Inflammatory macrophage (primary cell): ENCODE data around the gene ACBD4.

Experiments used
- DNase-seq, 2 donors: peaks; one replicate each; pipeline ENCODE4 v3.0.0-alpha.2; 2020 to 2022

ACBD4 gene

DNA sequence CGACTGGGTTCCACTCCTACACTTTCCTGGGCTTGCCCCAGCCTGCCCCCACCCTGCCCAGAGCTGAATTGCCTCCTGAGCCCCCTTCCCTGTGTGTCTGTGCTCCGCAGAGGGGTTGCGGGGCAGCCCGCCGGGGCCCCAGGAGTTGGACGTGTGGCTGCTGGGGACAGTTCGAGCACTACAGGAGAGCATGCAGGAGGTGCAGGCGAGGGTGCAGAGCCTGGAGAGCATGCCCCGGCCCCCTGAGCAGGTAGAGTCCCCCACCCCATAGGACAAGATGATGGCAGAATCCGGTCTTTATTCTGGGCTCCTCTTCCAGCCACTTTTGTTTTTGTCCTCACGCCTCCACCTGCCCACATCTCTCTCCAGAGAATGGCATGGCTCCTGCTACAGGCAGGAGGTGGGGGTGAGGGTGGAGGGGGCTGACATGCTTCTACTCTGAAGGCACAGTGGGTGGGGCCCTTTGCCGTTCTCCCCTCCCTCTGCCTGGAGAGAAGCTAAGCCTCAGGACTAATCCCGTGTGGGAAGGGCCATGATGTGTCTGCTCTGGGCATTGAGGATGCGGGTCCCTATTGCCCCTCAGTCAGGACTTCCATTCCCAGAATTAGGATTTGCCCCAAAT, 3.5 kb downstream of the ACBD4 start:
- DNase-seq, result no peak

DNA sequence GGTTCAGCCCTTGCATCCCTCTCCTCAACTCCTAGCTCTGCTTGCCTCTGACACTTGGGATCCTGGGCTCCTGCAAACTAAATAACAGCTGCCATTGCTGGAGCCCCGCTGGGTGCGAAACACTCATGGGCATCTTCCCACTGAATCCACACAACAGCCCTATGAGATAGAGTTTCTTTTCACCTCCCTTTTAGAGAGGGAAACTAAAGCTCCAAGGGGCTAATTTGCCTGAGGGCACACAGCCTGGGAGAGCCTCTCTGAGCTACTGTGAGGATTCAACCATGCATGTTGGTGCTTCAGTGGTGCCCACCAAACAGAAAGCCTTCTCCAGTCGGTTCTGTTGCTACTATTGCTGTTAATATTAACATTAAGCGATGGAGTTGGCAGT, 4.0 kb downstream of the ACBD4 start:
- DNase-seq, result no peak

DNA sequence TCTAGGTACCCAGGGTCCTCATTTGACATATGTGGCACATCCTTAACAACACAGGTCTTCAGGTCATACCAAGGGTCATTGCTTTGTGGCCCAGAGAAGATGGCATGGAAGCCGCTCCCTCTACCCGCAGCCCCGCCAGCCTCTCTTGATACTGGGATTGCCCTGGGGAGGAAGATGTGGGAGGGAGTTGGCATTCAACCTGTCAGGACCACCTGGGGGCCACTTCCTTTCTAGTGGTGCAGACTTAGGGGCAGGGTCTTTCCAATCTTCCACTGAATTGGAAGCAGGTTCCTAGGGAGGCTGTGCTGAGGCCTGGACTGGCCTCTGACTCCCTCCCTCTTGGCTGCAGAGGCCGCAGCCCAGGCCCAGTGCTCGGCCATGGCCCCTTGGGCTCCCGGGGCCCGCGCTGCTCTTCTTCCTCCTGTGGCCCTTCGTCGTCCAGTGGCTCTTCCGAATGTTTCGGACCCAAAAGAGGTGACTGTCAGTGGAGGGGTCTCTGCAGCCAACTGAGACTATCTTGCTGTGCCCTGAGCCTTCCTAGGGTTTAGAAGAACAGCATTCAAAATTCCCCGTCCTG, 7.7 kb downstream of the ACBD4 start:
- DNase-seq, result no peak

DNA sequence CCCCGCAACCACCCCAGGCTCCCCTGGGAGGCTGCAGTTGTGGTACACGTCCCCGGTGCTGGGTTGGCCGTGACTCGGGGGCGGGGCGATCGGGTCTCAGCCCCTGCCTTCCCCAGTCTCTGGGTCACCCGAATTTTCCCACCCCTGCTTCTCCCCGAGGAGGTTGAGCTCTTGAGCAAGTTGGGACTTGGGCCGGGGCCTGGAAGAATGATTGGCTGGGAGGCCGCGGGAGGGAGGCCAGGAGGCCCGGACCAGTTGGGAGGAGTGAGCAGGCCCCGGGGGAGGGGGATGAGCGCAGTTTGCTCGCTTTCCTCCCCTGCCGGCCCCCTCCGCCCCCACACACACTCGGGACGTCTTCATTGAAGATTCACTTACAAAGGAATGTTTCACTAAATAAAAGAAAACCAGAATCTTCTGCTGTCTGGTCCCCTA, 8.3 kb downstream of the ACBD4 start:
- no peak for DNase-seq

DNA sequence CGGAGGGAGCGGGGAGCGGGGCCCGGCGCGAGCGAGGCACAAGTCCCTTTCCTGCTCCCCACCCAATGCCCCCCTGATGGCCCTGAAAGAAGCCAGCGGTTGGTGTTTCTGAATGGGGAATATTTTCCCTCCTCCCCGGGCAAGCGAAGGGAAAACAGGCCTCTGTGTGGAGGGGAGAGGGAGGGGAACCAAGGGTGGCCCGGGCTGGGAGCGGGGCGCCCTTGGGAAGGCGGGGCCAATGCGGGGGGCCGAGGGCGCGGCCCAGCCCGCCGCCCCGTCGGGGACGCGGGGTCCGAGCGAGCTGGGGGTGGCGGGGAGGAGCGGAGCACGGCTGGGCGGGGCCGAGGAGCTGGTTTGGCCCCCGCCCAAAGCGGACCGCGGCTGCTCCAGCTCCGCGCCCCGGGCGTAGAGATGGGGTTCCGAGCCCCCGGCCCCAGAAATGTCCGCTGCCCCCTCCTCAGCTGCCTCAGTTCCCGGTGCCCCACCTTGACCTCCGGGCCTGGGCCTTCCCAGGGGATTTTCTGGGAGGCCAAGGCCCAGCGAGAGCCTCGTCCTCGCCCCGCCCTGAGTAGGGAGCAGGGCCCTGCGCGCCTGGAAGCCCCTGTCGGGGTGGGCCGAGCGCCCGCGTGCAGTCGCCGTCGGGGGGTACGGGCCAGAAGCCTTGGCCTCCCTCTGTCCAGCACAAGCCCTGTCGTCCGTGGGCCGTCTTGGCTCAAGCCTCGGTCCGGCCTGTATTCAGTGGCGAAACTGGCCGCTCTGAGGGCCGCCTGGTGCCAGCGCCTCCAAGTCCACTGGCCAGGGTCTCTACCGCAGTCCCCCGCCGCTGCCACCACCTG, 8.9 kb downstream of the ACBD4 start:
- no peak for DNase-seq

DNA sequence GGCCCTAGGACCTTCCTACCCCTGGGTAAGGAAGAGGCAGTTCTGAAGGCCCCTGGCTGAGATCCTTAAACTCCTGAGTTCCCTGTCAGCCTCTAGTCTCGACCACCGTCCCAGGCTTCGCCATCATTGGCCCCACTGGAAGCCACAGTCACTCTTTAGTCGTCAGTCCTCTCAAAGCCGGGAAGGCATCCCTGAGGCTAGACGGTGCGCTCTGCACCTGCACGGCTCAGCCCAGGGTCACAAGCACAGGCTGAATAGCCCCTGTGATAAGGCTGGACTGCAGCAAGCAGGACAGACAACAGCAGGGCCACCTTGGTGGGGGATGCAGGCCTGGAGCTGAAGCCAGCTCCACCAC, 9.5 kb downstream of the ACBD4 start:
- no peak for DNase-seq

DNA sequence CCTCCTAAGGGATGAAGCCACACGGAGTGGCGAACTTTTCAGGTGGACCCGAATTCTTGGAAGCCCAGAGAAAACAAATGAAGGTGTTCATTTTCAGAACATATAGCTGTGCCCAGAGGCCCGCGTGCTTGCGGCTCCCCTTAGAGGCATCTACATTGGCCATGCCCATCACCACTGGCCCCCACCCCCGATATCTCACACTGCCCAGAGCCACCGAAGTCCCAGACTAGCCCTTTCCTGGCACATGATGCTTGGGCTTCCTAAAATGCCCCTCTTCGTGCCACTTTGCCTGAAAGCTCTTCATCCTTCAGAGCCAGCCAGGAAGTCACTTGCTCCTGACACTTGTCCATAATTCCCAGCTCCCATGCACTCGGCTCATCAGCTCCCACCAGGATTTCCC, 10.7 kb downstream of the ACBD4 start:
- no peak for DNase-seq

DNA sequence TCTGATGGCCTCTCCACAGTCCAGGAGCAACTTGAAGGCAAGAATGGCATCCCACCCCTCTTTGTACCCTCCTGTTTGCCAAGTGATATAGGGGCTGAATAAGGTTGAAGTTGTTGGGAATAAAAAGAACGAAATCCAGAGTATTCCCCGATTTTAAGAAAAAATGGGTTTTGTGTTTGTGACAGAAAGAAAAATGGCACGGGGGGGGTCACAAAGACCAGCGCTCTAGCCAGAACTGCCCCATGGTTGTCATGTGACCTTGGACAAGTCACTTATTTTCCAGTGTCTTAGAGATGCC, 11.1 kb downstream of the ACBD4 start:
- no peak for DNase-seq

DNA sequence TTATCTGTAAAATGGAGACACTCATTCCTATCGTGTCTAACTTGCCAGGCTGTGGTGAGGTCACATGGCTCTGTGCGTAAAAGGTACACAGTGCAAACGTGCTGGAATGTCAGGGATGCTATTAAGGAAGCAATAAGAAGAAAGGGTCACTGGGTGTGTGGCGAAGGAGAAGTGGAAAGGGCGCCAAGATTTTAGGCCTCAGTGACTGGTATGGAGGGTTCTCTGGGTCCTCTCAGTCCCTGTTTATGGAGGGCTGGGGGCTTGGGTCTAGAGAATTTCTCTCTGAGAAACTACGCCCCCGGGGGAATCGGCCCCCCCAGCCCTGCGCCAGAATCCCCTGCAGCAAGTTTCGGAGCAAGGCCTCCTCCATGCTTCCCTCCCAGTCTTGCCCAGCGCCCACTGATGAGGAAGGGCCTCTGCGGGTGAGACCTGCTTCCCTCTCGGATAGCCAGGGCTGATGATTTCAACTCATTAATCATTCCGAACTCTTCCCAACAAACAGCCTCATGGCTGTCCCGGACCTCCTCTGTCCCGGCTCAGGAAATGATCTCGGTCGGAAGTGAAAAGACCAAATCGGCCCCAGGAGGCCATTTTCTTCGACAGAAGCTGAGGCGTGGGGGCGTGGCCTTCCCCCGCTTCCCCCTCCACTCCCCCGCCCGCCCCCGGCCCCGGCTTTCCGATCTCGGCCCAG, 11.5 kb downstream of the ACBD4 start:
- DNase-seq, result peak; percentile 64 to 65

DNA sequence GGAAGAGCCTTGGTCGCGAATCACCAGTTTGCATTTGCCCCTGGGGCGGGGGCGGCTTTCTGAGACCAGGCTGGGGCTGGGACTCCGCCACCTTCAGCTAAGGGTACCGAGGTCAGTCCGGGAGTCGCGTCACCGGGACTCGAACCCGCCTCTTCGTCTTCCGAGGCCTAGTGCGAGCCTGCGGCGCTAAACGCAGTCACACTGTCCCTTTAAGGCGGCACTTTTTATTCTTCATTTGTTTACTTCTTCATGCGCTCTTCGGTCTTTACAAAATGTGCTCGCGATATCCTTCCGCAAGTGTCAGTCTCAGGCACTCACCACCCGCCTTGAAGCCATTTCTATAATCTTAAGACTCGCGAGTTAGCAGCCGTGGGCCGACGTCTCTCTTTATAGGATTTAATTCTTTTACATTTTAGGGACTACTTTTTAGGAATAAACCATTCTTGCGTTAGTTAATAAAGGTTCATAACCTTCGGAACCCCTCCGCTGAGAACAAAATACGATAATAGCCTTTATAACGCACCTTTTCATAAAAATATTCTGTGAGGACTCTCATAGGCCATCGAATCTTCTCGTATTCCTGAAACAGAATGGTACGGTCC, 12.2 kb downstream of the ACBD4 start:
- peak; percentile 86 to 91 for DNase-seq

DNA sequence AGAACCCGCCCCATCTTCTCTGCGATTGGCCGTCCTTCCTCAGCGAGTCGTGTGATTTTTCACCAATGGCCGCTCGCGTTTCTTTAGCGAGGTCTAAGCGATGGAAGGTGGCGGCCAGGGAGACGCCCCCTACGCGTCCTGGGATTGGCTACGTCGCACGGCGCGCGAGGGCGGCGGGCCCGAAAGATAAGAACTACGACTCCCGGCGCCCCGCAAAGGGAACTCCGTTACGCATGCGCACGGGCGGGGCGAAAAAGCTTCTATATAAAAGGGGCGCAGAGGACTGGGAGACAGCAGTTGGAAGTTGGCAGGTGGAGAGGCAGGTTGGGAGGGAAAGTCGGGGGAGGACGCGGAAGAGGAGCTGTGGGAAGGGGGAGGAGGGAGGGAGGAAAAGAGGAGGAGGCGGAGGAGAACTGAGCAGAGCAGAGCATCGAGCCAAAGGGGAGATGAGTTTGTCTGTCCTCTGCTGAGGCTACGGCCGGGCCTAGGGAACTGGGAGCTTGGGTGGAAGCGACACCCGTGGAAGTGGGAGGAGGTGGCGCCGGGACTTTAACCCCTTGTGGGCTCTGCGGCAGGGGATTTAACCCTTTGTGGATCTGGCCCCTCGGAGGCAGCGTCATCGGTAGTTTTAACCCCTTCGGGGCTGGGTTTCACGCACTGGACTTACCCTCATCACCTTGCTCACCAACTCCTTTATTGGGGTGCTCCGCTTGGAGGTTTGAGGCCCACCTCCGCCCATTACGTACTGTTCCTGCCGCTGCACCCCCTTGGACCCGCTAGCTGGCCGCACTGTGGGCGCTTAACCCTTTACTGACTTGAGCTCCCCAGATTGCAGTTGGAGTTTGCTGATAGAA, 12.9 kb downstream of the ACBD4 start, which contains the start of gene HEXIM1:
HEXIM1 (plus strand) TSS at position 293 of the 854 bp plus-strand sequence. CDS start 716 bp downstream, outside the sequence.
- peak; percentile 100 for DNase-seq

DNA sequence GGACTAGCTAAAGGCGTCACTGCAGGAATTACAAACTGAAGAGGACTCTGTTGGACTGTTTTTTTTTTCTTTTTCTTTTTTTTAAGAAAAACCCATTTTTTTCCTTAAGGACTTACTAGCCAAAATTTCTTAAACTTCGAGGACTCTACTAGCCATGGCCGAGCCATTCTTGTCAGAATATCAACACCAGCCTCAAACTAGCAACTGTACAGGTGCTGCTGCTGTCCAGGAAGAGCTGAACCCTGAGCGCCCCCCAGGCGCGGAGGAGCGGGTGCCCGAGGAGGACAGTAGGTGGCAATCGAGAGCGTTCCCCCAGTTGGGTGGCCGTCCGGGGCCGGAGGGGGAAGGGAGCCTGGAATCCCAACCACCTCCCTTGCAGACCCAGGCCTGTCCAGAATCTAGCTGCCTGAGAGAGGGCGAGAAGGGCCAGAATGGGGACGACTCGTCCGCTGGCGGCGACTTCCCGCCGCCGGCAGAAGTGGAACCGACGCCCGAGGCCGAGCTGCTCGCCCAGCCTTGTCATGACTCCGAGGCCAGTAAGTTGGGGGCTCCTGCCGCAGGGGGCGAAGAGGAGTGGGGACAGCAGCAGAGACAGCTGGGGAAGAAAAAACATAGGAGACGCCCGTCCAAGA, 13.7 kb downstream of the ACBD4 start:
- peak; percentile 69 to 73 for DNase-seq

DNA sequence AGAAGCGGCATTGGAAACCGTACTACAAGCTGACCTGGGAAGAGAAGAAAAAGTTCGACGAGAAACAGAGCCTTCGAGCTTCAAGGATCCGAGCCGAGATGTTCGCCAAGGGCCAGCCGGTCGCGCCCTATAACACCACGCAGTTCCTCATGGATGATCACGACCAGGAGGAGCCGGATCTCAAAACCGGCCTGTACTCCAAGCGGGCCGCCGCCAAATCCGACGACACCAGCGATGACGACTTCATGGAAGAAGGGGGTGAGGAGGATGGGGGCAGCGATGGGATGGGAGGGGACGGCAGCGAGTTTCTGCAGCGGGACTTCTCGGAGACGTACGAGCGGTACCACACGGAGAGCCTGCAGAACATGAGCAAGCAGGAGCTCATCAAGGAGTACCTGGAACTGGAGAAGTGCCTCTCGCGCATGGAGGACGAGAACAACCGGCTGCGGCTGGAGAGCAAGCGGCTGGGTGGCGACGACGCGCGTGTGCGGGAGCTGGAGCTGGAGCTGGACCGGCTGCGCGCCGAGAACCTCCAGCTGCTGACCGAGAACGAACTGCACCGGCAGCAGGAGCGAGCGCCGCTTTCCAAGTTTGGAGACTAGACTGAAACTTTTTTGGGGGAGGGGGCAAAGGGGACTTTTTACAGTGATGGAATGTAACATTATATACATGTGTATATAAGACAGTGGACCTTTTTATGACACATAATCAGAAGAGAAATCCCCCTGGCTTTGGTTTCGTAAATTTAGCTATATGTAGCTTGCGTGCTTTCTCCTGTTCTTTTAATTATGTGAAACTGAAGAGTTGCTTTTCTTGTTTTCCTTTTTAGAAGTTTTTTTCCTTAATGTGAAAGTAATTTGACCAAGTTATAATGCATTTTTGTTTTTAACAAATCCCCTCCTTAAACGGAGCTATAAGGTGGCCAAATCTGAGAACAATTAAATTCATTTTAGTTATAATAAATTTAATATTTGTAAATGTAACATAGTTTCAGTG, 14.5 kb downstream of the ACBD4 start:
- peak; percentile 48 to 65 for DNase-seq

DNA sequence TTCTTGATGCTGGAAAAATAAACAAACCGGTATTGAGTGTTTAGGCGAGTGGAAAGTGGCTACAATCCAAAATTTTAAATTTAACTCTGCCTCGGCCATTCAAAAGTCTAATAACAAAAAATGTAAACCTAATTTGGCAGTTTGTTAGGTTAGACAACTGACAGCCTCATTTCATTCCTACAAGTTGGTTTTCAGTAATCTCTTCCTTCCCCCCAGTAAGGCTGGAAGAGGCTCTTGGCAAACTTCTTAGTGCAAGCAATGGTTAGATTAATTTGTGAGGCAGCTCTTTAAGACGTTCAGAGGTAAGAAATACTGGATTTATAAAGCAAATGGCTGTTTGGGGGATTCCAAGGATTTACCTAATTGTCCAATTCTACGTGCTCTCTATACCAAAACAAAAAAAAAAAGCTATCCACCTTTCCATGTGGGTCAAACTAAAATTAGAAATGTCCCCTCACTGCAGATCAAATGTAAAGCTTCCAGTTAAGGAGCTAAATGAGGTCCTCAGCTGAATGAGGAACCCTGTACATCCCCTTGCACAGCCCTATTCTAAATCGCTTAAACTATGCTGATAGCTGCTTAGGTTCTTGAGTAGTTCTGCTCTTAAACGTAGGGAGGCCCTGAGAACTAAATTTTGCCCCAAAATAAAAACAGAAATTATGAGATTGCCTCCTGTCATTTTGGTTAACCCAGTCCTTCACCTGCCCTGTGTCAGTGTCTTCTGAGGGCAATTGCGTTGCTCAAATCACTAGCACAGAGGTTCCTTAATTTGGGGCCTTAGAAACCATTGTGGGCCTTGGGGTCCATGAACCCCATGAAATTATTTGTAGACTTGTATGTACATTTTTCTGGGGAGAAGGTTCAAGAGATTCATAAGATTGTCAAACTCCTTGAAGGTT, 15.7 kb downstream of the ACBD4 start:
- DNase-seq, result peak; percentile 33 to 40

DNA sequence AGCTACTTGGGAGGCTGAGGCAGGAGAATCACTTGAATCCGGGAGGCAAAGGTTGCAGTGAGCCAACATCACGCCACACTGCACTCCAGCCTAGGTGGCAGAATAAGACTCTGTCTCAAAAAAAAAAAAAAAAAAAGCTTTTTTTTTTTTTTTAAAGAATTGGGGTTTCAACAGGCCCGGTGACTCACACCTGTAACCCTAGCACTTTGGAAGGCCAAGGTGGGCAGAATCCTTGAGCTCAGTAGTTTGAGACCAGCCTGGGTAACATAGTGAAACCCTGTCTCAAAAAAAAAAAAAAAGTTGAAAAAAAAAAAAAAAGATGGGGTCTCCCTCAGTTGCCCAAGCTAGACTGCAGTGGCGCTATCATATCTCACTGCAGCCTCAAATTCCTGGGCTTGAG, 19.5 kb downstream of the ACBD4 start:
- no peak for DNase-seq

DNA sequence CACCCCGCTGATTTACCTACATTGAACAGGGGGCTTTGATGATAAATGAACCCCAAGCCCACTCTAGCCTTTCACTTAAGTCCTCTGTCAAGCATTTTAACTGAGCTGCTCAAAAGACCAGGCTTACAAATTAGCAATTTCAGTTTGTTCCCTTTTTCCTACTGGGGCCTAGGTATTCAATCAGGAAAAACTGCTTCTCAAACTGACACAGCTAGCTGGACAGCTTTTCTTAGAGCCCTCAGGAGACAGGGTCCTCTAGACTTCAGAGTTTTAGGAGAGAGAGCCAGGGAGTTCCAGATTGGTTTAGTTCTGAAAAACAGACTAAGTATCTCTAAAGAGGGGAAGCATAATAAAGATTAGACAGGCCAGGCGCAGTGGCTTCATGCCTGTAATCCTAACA, 20.0 kb downstream of the ACBD4 start:
- no peak for DNase-seq

DNA sequence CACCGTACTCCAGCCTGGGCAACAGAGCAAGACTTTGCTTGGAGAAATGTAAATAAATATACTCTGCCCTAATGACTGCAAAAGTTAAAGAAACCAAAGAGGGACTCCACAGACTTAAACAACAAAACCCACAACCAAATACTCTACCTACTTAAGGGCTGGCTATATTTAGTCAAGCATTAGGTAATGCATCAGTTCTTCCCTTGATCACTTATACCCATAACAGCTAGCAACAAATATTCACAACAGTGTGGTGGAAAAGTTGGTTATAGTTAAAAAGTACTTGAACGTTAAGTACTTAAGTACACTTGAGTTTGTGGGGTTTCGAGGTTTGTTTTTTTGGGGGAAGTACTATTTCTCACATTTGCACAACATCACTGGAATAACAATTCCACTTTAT, 20.8 kb downstream of the ACBD4 start:
- no peak for DNase-seq

DNA sequence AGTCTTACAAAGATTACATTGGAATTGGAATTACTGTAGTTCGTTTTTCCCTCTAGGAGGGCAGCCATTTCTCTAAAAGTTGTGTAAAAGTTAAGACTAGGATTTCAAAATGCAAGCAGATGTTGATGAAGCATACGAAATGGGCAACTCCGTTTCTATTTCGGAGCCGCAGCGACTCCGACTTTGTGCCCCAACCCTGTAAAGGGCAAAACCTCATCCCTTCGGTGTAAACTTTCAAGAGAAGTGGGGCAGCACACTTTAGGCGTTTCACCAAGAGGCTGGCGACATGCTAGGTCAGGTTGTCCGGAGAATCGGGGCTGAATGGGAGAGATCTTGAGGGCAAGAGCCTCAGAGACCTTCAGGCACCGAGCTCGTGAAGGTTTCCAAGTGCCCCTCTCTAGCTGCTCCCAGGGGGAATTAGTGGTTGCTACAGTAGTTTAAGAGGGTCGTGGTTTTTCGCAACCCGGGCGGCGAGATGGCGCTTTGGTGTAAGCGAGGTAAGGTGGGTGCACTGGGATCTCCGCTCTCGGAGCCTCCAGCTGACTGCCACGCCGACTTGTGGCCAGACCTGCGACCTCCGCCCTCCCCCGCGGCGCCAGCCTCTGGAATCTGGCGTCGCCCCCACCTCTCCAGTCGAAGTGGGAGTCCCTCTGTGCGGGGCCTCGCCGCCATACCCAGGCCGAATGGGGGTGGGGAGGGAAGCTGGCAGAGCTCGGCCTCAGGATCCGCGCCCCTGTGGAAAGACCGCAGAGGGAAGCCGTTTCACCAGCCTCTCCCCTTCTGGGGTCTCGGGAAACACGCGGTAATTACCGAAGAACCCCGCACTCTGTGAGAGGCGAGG, 25.2 kb downstream of the ACBD4 start:
- peak; percentile 40 to 57 for DNase-seq
